KMS-11 (cell line): Measurements from ENCODE around the gene PLOD1.
"Not testable (repeated sequence)": the region's sequence is repeated elsewhere in the genome, so short reads cannot be mapped to it uniquely, and the experiment has no call there.

Experiments used
- H2AFZ ChIP-seq: fragments of 200-600 bp; sonication (generic); 2 replicates; pipeline ENCODE4 v1.6.1; 2016; ENCODE audit warnings: antibody characterized with exemption, mixed run types, low read depth
- H3K27ac ChIP-seq: fragments of 200-600 bp; sonication (generic); 2 replicates; pipeline ENCODE4 v1.6.1; 2016; ENCODE audit warnings: mild to moderate bottlenecking, mixed run types
- H3K27me3 ChIP-seq: fragments of 200-600 bp; sonication (generic); 2 replicates; pipeline ENCODE4 v1.6.1; 2017; ENCODE audit warnings: mild to moderate bottlenecking, low read depth, mixed run types, moderate library complexity; ENCODE audit not compliant: insufficient read depth
- H3K36me3 ChIP-seq: fragments of 200-600 bp; sonication (generic); 2 replicates; pipeline ENCODE4 v1.6.1; 2017; ENCODE audit warnings: mild to moderate bottlenecking, mixed run types; ENCODE audit not compliant: insufficient read depth
- H3K4me1 ChIP-seq: fragments of 200-600 bp; sonication (generic); 2 replicates; pipeline ENCODE4 v1.6.1; 2016; ENCODE audit warnings: mild to moderate bottlenecking, low read depth, mixed run types; ENCODE audit not compliant: poor library complexity, severe bottlenecking
- H3K4me2 ChIP-seq: fragments of 200-600 bp; sonication (generic); 2 replicates; pipeline ENCODE4 v1.7.0; 2016; ENCODE audit warnings: mild to moderate bottlenecking, mixed run types
- H3K4me3 ChIP-seq: fragments of 200-600 bp; sonication (generic); IDR thresholded peaks from 2 replicates; pipeline ENCODE4 v1.6.1; 2017; ENCODE audit warnings: low read depth, low read length, mixed read lengths; ENCODE audit not compliant: insufficient read depth
- H3K79me2 ChIP-seq: fragments of 200-600 bp; sonication (generic); 2 replicates; pipeline ENCODE4 v1.6.1; 2016; ENCODE audit warnings: low read depth, mixed run types; ENCODE audit not compliant: insufficient read depth
- H3K9ac ChIP-seq: fragments of 200-600 bp; sonication (generic); 2 replicates; pipeline ENCODE4 v1.6.1; 2016; ENCODE audit warnings: mild to moderate bottlenecking, mixed run types
- H4K20me1 ChIP-seq: fragments of 200-600 bp; sonication (generic); 2 replicates; pipeline ENCODE4 v1.6.1; 2016; ENCODE audit warnings: mild to moderate bottlenecking, mixed run types; ENCODE audit not compliant: insufficient read depth
- TF ChIP-seq, protein P1 (sequence below): fragments of 200-600 bp; sonication (generic); conservative IDR thresholded peaks from 2 replicates; pipeline ENCODE4 v1.6.1; 2017; ENCODE audit warnings: low read depth, mild to moderate bottlenecking, antibody characterized with exemption, low read length, moderate library complexity, mixed read lengths

Gene PLOD1

DNA sequence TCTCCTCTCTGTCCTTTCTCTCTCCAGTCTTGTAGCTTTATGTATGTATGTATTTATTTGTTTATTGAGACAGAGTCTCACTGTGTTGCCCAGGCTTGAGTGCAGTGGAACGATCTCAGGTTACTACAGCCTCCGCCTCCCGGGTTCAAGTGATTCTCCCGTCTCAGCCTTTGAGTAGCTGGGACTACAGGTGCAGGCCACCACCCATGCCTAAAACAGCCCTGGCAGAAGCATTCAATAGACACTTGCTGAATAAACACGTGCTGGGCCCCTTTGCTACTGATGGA, 10.7 kb upstream of the PLOD1 start:
- Histone ChIP-seq H3K4me2 (peak overlapping the region; percentile 99), H3K4me3 (no peak overlapping the region)

DNA sequence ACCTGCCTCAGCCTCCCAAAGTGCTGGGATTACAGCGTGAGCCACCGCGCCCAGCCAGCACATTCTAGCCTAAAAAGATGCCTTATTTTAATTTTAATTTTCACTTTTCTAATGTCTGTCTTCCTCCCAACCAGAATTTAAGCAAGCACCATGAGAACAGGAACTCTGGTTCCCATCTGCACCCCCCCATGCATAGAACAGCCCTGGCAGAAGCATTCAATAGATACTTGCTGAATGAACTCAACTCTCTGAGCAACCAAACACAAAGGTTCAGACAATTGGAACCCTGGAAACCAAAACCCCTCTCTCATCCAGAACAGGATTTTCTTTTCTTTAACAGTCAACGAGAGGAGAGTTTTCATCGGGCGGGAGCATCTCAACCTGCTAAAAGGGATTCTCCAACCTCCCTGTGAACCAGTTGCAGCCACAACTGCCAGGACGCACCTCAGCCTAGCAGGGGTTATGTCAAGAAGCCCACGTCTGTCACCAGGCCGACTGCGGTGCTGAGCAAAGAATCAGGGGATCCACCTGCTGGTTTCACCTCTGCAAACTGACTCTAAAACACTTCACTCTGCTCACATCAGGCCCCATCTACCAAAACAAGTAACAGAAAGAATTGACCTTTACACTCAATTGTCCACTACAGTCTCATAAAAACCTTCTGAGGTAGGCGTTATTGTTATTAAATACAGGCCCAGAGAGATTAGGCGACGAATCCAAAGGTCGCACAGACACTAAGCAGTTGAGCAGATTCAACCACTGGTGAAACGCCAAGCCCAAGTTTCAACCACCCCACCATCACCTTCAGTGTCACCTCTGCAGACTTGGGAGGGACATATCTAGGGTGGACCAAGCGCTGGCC, 10.0 kb upstream of the PLOD1 start:
- Histone ChIP-seq H2AFZ (no peak overlapping the region), H4K20me1 (peaks cover 10% of the 10 kb centered on the region), H3K36me3 (no peaks in the 10 kb centered on the region), H3K4me2 (peak overlapping the region; percentile 99), H3K4me3 (no peak overlapping the region), H3K27me3 (no peaks in the 10 kb centered on the region), H3K27ac (peak overlapping the region; percentile 49; the same call in 1 of the 2 replicates), H3K79me2 (peaks cover 39% of the 10 kb centered on the region), H3K4me1 (peaks cover 28% of the 10 kb centered on the region), H3K9ac (peak overlapping the region; percentile 10; the same call in 1 of the 2 replicates)
- TF ChIP-seq, protein P1, sequence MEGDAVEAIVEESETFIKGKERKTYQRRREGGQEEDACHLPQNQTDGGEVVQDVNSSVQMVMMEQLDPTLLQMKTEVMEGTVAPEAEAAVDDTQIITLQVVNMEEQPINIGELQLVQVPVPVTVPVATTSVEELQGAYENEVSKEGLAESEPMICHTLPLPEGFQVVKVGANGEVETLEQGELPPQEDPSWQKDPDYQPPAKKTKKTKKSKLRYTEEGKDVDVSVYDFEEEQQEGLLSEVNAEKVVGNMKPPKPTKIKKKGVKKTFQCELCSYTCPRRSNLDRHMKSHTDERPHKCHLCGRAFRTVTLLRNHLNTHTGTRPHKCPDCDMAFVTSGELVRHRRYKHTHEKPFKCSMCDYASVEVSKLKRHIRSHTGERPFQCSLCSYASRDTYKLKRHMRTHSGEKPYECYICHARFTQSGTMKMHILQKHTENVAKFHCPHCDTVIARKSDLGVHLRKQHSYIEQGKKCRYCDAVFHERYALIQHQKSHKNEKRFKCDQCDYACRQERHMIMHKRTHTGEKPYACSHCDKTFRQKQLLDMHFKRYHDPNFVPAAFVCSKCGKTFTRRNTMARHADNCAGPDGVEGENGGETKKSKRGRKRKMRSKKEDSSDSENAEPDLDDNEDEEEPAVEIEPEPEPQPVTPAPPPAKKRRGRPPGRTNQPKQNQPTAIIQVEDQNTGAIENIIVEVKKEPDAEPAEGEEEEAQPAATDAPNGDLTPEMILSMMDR = no peak

More for the DNA sequence above, 10.7 kb upstream of the PLOD1 start:
- Histone ChIP-seq H4K20me1 (peaks cover 10% of the 10 kb centered on the region), H3K27ac (no peak overlapping the region), H3K36me3 (no peaks in the 10 kb centered on the region), H2AFZ (no peak overlapping the region), H3K9ac (no peak overlapping the region), H3K27me3 (no peaks in the 10 kb centered on the region), H3K79me2 (peaks cover 39% of the 10 kb centered on the region), H3K4me1 (peaks cover 23% of the 10 kb centered on the region)
- TF ChIP-seq, protein P1 = 0 out of 2 replicates have a peak, but pooled peaks have one; percentile 6

DNA sequence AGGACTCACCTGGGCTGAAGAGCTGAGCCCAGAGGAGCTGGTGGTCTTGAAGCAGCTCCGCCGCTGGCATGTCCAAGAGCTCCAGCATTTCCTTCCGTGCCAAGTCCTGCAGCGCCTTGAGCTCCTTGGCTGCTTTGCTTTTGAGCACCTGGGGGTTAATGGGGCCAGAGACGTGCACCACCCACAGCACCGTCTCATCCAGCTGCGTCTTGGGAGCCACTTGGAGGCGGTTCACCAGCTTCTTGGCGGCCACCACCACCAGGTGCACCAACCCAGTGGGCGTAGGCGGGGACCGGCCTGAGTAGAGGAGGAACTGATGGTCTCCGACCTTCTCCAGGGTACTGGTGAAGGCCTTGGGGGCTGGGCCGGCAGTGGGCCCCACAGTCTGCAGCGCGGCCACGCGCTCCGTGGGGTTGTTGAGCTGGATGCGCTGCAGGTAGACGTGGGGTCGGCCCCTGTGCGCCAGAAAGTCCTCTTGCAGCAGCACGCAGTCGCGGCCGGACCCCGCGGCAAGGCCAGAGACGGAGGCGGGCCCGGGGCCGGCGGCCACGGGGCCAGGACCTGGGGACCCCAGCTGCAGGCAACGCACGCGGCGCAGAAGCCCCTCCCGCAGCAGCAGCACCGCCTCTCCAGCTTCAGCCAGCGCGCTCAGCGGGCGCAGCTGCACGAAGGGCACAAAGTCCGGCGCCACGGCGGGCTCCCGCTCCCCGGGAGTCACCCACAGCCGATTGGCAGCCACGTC, 9.2 kb upstream of the PLOD1 start:
- peak overlapping the region; percentile 10; the same call in 1 of the 2 replicates for H3K9ac ChIP-seq
- not testable (repeated sequence) for H3K27me3 ChIP-seq, H3K36me3 ChIP-seq, H4K20me1 ChIP-seq, H3K4me3 ChIP-seq, H2AFZ ChIP-seq
- H3K79me2 ChIP-seq = peaks cover 39% of the 10 kb centered on the region
- H3K4me1 ChIP-seq = peaks cover 34% of the 10 kb centered on the region
- peak overlapping the region; percentile 99 for H3K4me2 ChIP-seq
- H3K27ac ChIP-seq = peak overlapping the region; percentile 49; the same call in 1 of the 2 replicates

DNA sequence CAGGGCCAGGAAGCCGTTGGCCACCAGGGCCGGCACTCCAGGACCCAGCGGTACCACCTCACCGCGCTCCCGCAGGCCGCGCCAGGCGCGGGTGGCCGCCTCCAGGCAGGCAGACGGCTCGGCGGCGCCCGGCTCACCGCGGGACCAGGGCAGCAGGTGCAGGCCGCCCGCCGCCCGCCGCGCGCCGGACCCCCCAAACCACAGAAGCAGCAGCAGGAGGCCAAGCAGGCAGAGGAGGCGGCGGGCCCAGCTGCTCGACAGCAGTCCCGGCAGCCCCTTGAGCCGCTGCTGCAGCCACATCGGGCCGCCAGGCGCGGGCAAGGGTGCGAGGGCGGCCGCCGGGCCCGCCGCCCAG, 8.6 kb upstream of the PLOD1 start:
- Histone ChIP-seq H3K79me2 (peaks cover 34% of the 10 kb centered on the region), H4K20me1 (peaks cover 10% of the 10 kb centered on the region), H2AFZ (no peak overlapping the region), H3K4me3 (no peak overlapping the region), H3K36me3 (no peaks in the 10 kb centered on the region), H3K27ac (no peak overlapping the region), H3K4me1 (peaks cover 34% of the 10 kb centered on the region), H3K9ac (no peak overlapping the region; the same call in 1 of the 2 replicates), H3K27me3 (no peaks in the 10 kb centered on the region), H3K4me2 (no peak overlapping the region; the same call in 1 of the 2 replicates)
- TF ChIP-seq, protein P1 = no peak
